HEK293 (cell line): ENCODE data around the gene MPV17.

Source experiments
- BCL11B ChIP-seq: fragments of 450-650 bp; formaldehyde crosslinking; IDR thresholded peaks from 2 replicates; pipeline ENCODE4 v1.5.1; 2016; ENCODE audit warnings: low read depth, missing biosample characterization, missing genetic modification characterization
- GLIS2 ChIP-seq: fragments of 450-650 bp; formaldehyde crosslinking; IDR thresholded peaks from 2 replicates; pipeline ENCODE4 v1.5.1; 2016; ENCODE audit warnings: missing biosample characterization, missing genetic modification characterization
- KLF8 ChIP-seq: fragments of 450-650 bp; formaldehyde crosslinking; IDR thresholded peaks from 2 replicates; pipeline ENCODE4 v1.5.1; 2016; ENCODE audit warnings: missing biosample characterization, missing genetic modification characterization
- SP3 ChIP-seq: fragments of 450-650 bp; formaldehyde crosslinking; IDR thresholded peaks from 2 replicates; pipeline ENCODE4 v1.5.1; 2016; ENCODE audit warnings: missing biosample characterization, missing genetic modification characterization
- ZIC2 ChIP-seq: fragments of 450-650 bp; formaldehyde crosslinking; IDR thresholded peaks from 2 replicates; pipeline ENCODE4 v1.5.1; 2016; ENCODE audit warnings: missing biosample characterization, missing genetic modification characterization
- ZNF10 ChIP-seq: fragments of 450-650 bp; formaldehyde crosslinking; IDR thresholded peaks from 2 replicates; pipeline ENCODE4 v1.5.1; 2017; ENCODE audit warnings: missing biosample characterization, missing genetic modification characterization
- ZNF140 ChIP-seq: fragments of 450-650 bp; formaldehyde crosslinking; IDR thresholded peaks from 2 replicates; pipeline ENCODE4 v1.5.1; 2016; ENCODE audit warnings: missing biosample characterization, missing genetic modification characterization
- ZNF169 ChIP-seq: fragments of 450-650 bp; formaldehyde crosslinking; IDR thresholded peaks from 2 replicates; pipeline ENCODE4 v1.5.1; 2016; ENCODE audit warnings: missing biosample characterization, missing genetic modification characterization
- ZNF174 ChIP-seq: fragments of 450-650 bp; formaldehyde crosslinking; IDR thresholded peaks from 2 replicates; pipeline ENCODE4 v1.5.0; 2017; ENCODE audit warnings: missing biosample characterization, mild to moderate bottlenecking, missing genetic modification characterization
- ZNF23 ChIP-seq: fragments of 450-650 bp; formaldehyde crosslinking; IDR thresholded peaks from 2 replicates; pipeline ENCODE4 v1.5.1; 2016; ENCODE audit warnings: missing biosample characterization, missing genetic modification characterization, borderline replicate concordance
- ZNF302 ChIP-seq: fragments of 450-650 bp; formaldehyde crosslinking; IDR thresholded peaks from 2 replicates; pipeline ENCODE4 v1.5.1; 2016; ENCODE audit warnings: missing biosample characterization, missing genetic modification characterization, low read depth
- ZNF366 ChIP-seq: fragments of 450-650 bp; formaldehyde crosslinking; conservative IDR thresholded peaks from 2 replicates; pipeline ENCODE4 v1.5.1; 2016; ENCODE audit warnings: missing biosample characterization, missing genetic modification characterization
- ZNF404 ChIP-seq: fragments of 450-650 bp; formaldehyde crosslinking; IDR thresholded peaks from 2 replicates; pipeline ENCODE4 v1.5.1; 2017; ENCODE audit warnings: missing biosample characterization, missing genetic modification characterization
- ZNF423 ChIP-seq: fragments of 450-650 bp; formaldehyde crosslinking; IDR thresholded peaks from 2 replicates; pipeline ENCODE4 v1.5.1; 2016; ENCODE audit warnings: missing biosample characterization, missing genetic modification characterization
- ZNF521 ChIP-seq: fragments of 450-650 bp; formaldehyde crosslinking; IDR thresholded peaks from 2 replicates; pipeline ENCODE4 v1.5.1; 2017; ENCODE audit warnings: missing biosample characterization, mild to moderate bottlenecking, missing genetic modification characterization
- ZNF610 ChIP-seq: fragments of 450-650 bp; formaldehyde crosslinking; IDR thresholded peaks from 2 replicates; pipeline ENCODE4 v1.5.1; 2016; ENCODE audit warnings: missing biosample characterization, missing genetic modification characterization, borderline replicate concordance
- ZNF677 ChIP-seq: fragments of 450-650 bp; IDR thresholded peaks from 2 replicates; pipeline ENCODE4 v1.5.0; 2018; ENCODE audit warnings: missing biosample characterization, mild to moderate bottlenecking, missing genetic modification characterization, moderate library complexity
- ZNF76 ChIP-seq: fragments of 450-650 bp; formaldehyde crosslinking; IDR thresholded peaks from 2 replicates; pipeline ENCODE4; 2016; ENCODE audit warnings: low read depth, missing biosample characterization, missing genetic modification characterization, borderline replicate concordance
- ZNF768 ChIP-seq: fragments of 450-650 bp; formaldehyde crosslinking; IDR thresholded peaks from 2 replicates; pipeline ENCODE4 v1.5.1; 2018; ENCODE audit warnings: missing biosample characterization, mild to moderate bottlenecking, missing genetic modification characterization
- ZNF776 ChIP-seq: fragments of 450-650 bp; formaldehyde crosslinking; IDR thresholded peaks from 2 replicates; pipeline ENCODE4 v1.5.0; 2017; ENCODE audit warnings: missing biosample characterization, missing genetic modification characterization, borderline replicate concordance
- TF ChIP-seq, protein P1 (sequence below): fragments of 450-650 bp; IDR thresholded peaks from 2 replicates; pipeline ENCODE4 v1.5.1; 2018; ENCODE audit warnings: missing biosample characterization, mild to moderate bottlenecking, missing genetic modification characterization
- TF ChIP-seq, protein P2 (sequence below): fragments of 450-650 bp; formaldehyde crosslinking; IDR thresholded peaks from 2 replicates; pipeline ENCODE4 v1.5.1; 2016; ENCODE audit warnings: missing biosample characterization, missing genetic modification characterization
- TF ChIP-seq, protein P3 (sequence below): IDR thresholded peaks from 2 replicates; pipeline ENCODE4 v1.6.1; 2011; ENCODE audit warnings: mild to moderate bottlenecking, low read depth, low read length, borderline replicate concordance
- TF ChIP-seq, protein P4 (sequence below): fragments of 450-650 bp; formaldehyde crosslinking; conservative IDR thresholded peaks from 2 replicates; pipeline ENCODE4 v1.5.1; 2016; ENCODE audit warnings: low read depth, missing biosample characterization, missing genetic modification characterization
- TF ChIP-seq, protein P5 (sequence below): fragments of 450-650 bp; formaldehyde crosslinking; IDR thresholded peaks from 2 replicates; pipeline ENCODE4 v1.5.1; 2016; ENCODE audit warnings: missing biosample characterization, missing genetic modification characterization, low read depth
- TF ChIP-seq, protein P6 (sequence below): fragments of 450-650 bp; formaldehyde crosslinking; IDR thresholded peaks from 2 replicates; pipeline ENCODE4 v1.5.1; 2016; ENCODE audit warnings: missing biosample characterization, missing genetic modification characterization
- TF ChIP-seq, protein P7 (sequence below): fragments of 450-650 bp; formaldehyde crosslinking; IDR thresholded peaks from 2 replicates; pipeline ENCODE4 v1.5.1; 2016; ENCODE audit warnings: missing biosample characterization, missing genetic modification characterization

The MPV17 gene

DNA sequence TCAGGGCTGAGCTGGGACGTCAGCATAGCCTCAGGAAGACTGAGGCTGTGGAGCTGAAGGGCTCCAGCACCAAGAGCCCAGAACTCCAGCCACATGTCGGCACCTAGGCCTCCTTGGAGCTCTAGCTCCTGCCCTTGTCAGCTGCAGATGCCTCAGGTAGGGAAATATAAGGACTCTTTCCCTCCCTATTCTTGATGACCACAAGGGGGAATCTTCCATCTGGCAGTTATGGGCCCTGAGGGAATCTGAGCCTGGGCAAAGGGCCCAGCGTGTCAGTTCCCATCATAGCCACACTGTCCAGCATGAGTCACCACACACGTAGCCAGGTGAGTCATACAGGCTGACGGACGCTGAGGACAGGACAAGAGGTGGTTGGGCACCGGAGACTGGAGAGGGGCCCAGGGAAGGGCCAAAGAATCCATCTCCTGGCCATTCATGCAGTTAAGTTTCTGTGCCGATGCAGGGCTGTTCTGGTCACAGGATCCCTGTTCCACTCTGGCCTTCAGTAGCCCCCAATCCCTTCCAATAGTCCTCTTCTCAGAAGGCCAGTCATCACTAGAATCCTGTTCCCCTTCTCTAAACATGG lies 1.8 kb downstream of the MPV17 start (continued):
- TF ChIP-seq, protein P1, sequence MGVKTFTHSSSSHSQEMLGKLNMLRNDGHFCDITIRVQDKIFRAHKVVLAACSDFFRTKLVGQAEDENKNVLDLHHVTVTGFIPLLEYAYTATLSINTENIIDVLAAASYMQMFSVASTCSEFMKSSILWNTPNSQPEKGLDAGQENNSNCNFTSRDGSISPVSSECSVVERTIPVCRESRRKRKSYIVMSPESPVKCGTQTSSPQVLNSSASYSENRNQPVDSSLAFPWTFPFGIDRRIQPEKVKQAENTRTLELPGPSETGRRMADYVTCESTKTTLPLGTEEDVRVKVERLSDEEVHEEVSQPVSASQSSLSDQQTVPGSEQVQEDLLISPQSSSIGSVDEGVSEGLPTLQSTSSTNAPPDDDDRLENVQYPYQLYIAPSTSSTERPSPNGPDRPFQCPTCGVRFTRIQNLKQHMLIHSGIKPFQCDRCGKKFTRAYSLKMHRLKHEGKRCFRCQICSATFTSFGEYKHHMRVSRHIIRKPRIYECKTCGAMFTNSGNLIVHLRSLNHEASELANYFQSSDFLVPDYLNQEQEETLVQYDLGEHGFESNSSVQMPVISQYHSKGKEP (tag by site-specific recombination): no peak
- TF ChIP-seq ZNF768 (tag by site-specific recombination) (no peak), GLIS2 (0 out of 2 replicates have a peak, but pooled peaks have one; percentile 42), ZNF76 (tag by site-specific recombination) (no peak; the same call in 1 of the 2 replicates), ZNF174 (no peak), ZNF521 (tag by site-specific recombination) (no peak), ZNF140 (tag by site-specific recombination) (no peak), KLF8 (0 out of 2 replicates have a peak, but pooled peaks have one; percentile 39), ZNF23 (tag by site-specific recombination) (no peak), ZNF10 (tag by site-specific recombination) (no peak), ZNF776 (tag by site-specific recombination) (no peak), ZNF302 (tag by site-specific recombination) (no peak), ZNF404 (no peak), ZIC2 (tag by site-specific recombination) (no peak), SP3 (tag by site-specific recombination) (0 out of 2 replicates have a peak, but pooled peaks have one; percentile 26), ZNF610 (tag by site-specific recombination) (no peak), ZNF169 (tag by site-specific recombination) (no peak), ZNF677 (tag by site-specific recombination) (no peak), ZNF423 (tag by site-specific recombination) (no peak), BCL11B (tag by site-specific recombination) (no peak), ZNF366 (tag by site-specific recombination) (peak; percentile 80)
- TF ChIP-seq, protein P2, sequence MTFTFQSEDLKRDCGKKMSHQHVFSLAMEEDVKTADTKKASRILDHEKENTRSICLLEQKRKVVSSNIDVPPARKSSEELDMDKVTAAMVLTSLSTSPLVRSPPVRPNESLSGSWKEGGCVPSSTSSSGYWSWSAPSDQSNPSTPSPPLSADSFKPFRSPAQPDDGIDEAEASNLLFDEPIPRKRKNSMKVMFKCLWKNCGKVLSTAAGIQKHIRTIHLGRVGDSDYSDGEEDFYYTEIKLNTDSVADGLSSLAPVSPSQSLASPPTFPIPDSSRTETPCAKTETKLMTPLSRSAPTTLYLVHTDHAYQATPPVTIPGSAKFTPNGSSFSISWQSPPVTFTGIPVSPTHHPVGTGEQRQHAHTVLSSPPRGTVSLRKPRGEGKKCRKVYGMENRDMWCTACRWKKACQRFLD (tag by site-specific recombination): no peak
- TF ChIP-seq, protein P3, sequence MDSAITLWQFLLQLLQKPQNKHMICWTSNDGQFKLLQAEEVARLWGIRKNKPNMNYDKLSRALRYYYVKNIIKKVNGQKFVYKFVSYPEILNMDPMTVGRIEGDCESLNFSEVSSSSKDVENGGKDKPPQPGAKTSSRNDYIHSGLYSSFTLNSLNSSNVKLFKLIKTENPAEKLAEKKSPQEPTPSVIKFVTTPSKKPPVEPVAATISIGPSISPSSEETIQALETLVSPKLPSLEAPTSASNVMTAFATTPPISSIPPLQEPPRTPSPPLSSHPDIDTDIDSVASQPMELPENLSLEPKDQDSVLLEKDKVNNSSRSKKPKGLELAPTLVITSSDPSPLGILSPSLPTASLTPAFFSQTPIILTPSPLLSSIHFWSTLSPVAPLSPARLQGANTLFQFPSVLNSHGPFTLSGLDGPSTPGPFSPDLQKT: no peak
- TF ChIP-seq, protein P4, sequence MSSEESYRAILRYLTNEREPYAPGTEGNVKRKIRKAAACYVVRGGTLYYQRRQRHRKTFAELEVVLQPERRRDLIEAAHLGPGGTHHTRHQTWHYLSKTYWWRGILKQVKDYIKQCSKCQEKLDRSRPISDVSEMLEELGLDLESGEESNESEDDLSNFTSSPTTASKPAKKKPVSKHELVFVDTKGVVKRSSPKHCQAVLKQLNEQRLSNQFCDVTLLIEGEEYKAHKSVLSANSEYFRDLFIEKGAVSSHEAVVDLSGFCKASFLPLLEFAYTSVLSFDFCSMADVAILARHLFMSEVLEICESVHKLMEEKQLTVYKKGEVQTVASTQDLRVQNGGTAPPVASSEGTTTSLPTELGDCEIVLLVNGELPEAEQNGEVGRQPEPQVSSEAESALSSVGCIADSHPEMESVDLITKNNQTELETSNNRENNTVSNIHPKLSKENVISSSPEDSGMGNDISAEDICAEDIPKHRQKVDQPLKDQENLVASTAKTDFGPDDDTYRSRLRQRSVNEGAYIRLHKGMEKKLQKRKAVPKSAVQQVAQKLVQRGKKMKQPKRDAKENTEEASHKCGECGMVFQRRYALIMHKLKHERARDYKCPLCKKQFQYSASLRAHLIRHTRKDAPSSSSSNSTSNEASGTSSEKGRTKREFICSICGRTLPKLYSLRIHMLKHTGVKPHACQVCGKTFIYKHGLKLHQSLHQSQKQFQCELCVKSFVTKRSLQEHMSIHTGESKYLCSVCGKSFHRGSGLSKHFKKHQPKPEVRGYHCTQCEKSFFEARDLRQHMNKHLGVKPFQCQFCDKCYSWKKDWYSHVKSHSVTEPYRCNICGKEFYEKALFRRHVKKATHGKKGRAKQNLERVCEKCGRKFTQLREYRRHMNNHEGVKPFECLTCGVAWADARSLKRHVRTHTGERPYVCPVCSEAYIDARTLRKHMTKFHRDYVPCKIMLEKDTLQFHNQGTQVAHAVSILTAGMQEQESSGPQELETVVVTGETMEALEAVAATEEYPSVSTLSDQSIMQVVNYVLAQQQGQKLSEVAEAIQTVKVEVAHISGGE: no peak
- TF ChIP-seq, protein P5, sequence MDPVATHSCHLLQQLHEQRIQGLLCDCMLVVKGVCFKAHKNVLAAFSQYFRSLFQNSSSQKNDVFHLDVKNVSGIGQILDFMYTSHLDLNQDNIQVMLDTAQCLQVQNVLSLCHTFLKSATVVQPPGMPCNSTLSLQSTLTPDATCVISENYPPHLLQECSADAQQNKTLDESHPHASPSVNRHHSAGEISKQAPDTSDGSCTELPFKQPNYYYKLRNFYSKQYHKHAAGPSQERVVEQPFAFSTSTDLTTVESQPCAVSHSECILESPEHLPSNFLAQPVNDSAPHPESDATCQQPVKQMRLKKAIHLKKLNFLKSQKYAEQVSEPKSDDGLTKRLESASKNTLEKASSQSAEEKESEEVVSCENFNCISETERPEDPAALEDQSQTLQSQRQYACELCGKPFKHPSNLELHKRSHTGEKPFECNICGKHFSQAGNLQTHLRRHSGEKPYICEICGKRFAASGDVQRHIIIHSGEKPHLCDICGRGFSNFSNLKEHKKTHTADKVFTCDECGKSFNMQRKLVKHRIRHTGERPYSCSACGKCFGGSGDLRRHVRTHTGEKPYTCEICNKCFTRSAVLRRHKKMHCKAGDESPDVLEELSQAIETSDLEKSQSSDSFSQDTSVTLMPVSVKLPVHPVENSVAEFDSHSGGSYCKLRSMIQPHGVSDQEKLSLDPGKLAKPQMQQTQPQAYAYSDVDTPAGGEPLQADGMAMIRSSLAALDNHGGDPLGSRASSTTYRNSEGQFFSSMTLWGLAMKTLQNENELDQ: no peak
- TF ChIP-seq, protein P6, sequence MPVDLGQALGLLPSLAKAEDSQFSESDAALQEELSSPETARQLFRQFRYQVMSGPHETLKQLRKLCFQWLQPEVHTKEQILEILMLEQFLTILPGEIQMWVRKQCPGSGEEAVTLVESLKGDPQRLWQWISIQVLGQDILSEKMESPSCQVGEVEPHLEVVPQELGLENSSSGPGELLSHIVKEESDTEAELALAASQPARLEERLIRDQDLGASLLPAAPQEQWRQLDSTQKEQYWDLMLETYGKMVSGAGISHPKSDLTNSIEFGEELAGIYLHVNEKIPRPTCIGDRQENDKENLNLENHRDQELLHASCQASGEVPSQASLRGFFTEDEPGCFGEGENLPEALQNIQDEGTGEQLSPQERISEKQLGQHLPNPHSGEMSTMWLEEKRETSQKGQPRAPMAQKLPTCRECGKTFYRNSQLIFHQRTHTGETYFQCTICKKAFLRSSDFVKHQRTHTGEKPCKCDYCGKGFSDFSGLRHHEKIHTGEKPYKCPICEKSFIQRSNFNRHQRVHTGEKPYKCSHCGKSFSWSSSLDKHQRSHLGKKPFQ: no peak
- TF ChIP-seq, protein P7, sequence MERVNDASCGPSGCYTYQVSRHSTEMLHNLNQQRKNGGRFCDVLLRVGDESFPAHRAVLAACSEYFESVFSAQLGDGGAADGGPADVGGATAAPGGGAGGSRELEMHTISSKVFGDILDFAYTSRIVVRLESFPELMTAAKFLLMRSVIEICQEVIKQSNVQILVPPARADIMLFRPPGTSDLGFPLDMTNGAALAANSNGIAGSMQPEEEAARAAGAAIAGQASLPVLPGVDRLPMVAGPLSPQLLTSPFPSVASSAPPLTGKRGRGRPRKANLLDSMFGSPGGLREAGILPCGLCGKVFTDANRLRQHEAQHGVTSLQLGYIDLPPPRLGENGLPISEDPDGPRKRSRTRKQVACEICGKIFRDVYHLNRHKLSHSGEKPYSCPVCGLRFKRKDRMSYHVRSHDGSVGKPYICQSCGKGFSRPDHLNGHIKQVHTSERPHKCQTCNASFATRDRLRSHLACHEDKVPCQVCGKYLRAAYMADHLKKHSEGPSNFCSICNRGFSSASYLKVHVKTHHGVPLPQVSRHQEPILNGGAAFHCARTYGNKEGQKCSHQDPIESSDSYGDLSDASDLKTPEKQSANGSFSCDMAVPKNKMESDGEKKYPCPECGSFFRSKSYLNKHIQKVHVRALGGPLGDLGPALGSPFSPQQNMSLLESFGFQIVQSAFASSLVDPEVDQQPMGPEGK (tag by site-specific recombination): peak; percentile 32; the same call in 1 of the 2 replicates
